GM12875 (cell line): ENCODE results near the gene ARRDC1.

Source experiments
- H3K4me3 ChIP-seq: one replicate; pipeline ENCODE4 v1.5.1; 2011; ENCODE audit warnings: low read depth, low read length, control low read depth
- CTCF ChIP-seq: IDR thresholded peaks from 2 replicates; pipeline ENCODE4 v1.5.1; 2011; ENCODE audit warnings: low read depth, mild to moderate bottlenecking, control low read depth, inconsistent platforms, low read length, moderate library complexity, borderline replicate concordance; ENCODE audit not compliant: insufficient read depth

The ARRDC1 gene

GRCh38 chr9:137569609-137570203 lies 35.8 kb upstream of the ARRDC1 start:
- TF ChIP-seq CTCF: no peak
- H3K4me3 ChIP-seq: no peak overlapping the region

- TF ChIP-seq CTCF: no peak
Observed at GRCh38 chr9:137570566-137570965, 34.9 kb upstream of the ARRDC1 start.

GRCh38 chr9:137574192-137574591 lies 31.3 kb upstream of the ARRDC1 start:
- H3K4me3 ChIP-seq: no peak overlapping the region
- no peak for TF ChIP-seq CTCF

More at GRCh38 chr9:137570566-137570965, 34.9 kb upstream of the ARRDC1 start:
- no peak overlapping the region for H3K4me3 ChIP-seq

GRCh38 chr9:137575364-137575715 lies 30.1 kb upstream of the ARRDC1 start:
- TF ChIP-seq CTCF: no peak
- no peak overlapping the region for H3K4me3 ChIP-seq

- H3K4me3 ChIP-seq: no peak overlapping the region
- peak; percentile 37 for TF ChIP-seq CTCF
Observed at GRCh38 chr9:137575716-137576411, 29.6 kb upstream of the ARRDC1 start.

GRCh38 chr9:137578518-137579258 lies 26.8 kb upstream of the ARRDC1 start, which contains the start of gene DPH7:
DPH7 (minus strand) TSS chr9:137578925; CDS start chr9:137578777, 148 bp downstream.
- peak; percentile 97 for TF ChIP-seq CTCF
- peak within 1 kb of the TSS; percentile 98 for H3K4me3 ChIP-seq
